ENCODE data around the gene SH3PXD2A. TPM values are rescaled to one million over a fixed set of nuclear protein-coding genes. Genes with fewer than 3 reads are reported as not detected.

The SH3PXD2A gene
- total and polyA plus RNA-seq, 5 donors from 2014 or later = 0.24 to 15.4 (median 0.47) TPM

DNA sequence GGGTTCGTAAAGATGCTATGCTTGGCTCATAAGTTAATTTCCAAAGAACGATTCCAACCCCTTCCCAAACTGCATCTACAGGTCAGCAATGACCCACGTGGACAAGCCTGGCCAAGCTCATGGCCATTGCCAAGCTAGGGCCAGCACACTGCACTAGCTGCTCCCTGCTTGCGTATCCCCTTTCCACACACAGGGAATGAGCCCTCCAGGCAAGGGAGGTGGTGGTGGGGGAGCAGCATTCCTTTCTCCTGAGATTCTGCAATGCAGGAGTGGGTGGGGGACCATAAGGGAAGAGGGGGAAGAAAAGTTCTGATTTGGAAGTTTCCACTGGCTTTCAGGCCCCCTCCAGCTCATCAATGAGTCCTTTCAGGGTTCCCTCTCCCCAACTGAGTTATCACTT lies 56.0 kb downstream of the SH3PXD2A start:
- Mint-ChIP-seq H3K4me3 (no peak overlapping the region), H3K27me3 (no peaks in the 10 kb centered on the region), H3K4me1 (peaks cover 11 to 37% (median 22%) of the 10 kb centered on the region in 4 donors), H3K36me3 (no peaks in the 10 kb centered on the region), H3K9me3 (no peaks in the 10 kb centered on the region), H3K27ac (peak overlapping the region; percentile 20 to 78 (median 56))
- no peak for DNase-seq
- ATAC-seq (ENCODE audit: low read depth in 2 of 2) = no peak
- no peak overlapping the region for H3K4me3 ChIP-seq (ENCODE audit: low read depth, low read length)
- H3K27me3 ChIP-seq (ENCODE audit: control insufficient read depth, insufficient read depth, low read length) = no peaks in the 10 kb centered on the region
- no peak overlapping the region for H3K27ac ChIP-seq (ENCODE audit: insufficient read depth, low read length, poor library complexity, severe bottlenecking)
- H3K4me1 ChIP-seq (ENCODE audit: control insufficient read depth, insufficient read depth, low read length, poor library complexity, severe bottlenecking) = peaks cover 26% of the 10 kb centered on the region
- no peaks in the 10 kb centered on the region for H3K9me3 ChIP-seq (ENCODE audit: control insufficient read depth in 2 of 2, low read length in 2 of 2)
- H3K36me3 ChIP-seq (ENCODE audit: control insufficient read depth, insufficient read depth, low read length) = no peaks in the 10 kb centered on the region

DNA sequence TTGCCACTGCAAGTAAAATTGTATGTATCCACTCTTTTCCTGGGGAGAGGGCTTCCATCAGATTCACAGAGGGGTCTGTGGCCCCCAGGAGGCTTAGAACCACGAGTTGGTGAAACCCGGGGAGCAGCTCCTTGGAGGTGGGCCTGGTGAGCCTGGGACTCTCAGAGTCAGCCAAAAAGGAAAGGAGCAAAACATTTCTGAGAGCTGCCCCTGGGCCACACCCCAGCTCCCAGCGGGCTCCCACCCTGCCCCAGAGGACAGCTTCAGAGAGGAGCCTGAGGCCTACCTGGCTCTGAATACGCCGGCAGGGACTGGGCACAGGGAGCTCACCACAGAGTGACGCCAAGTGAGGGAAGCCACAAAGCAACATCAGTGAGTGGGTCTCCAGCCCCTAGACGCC lies 56.9 kb downstream of the SH3PXD2A start:
- H3K36me3 Mint-ChIP-seq = peaks cover 4% of the 10 kb centered on the region
- Histone ChIP-seq H3K27me3 (ENCODE audit: control insufficient read depth, insufficient read depth, low read length) (no peaks in the 10 kb centered on the region), H3K27ac (ENCODE audit: insufficient read depth, low read length, poor library complexity, severe bottlenecking) (no peak overlapping the region), H3K9me3 (ENCODE audit: control insufficient read depth in 2 of 2, low read length in 2 of 2) (no peaks in the 10 kb centered on the region), H3K4me3 (ENCODE audit: low read depth, low read length) (no peak overlapping the region), H3K36me3 (ENCODE audit: control insufficient read depth, insufficient read depth, low read length) (no peaks in the 10 kb centered on the region), H3K4me1 (ENCODE audit: control insufficient read depth, insufficient read depth, low read length, poor library complexity, severe bottlenecking) (peaks cover 20% of the 10 kb centered on the region)
- H3K4me3 Mint-ChIP-seq = no peak overlapping the region
- DNase-seq (no peak), ATAC-seq (ENCODE audit: low read depth in 2 of 2) (no peak)
- H3K4me1 Mint-ChIP-seq = peaks cover 5 to 28% (median 15%) of the 10 kb centered on the region in 4 donors
- H3K27ac Mint-ChIP-seq = no peak overlapping the region
- no peaks in the 10 kb centered on the region for H3K9me3 Mint-ChIP-seq
- H3K27me3 Mint-ChIP-seq = no peaks in the 10 kb centered on the region

DNA sequence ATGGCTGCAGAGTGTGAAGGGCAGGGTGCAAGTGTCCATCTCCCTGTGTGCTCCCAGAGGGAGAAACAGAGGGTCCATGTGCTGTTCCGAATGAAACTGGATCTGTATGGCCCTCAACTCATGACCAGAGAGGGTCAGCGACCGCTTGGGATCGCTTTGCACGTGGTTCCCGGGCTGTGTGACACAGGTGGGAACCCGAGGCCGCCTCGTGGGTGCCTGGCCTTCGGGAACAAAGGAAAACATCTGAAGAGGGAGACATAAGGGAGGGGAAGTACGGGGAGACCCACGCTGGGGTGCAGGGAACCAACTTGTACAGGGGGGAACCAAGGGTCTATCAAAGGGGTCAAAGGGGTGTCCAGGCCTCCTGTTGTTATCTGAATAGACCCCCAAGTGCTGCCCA lies 57.5 kb downstream of the SH3PXD2A start:
- ATAC-seq (ENCODE audit: low read depth in 2 of 2) (no peak), DNase-seq (no peak)
- Histone ChIP-seq H3K27ac (ENCODE audit: insufficient read depth, low read length, poor library complexity, severe bottlenecking) (no peak overlapping the region), H3K4me1 (ENCODE audit: control insufficient read depth, insufficient read depth, low read length, poor library complexity, severe bottlenecking) (peaks cover 17% of the 10 kb centered on the region), H3K27me3 (ENCODE audit: control insufficient read depth, insufficient read depth, low read length) (no peaks in the 10 kb centered on the region), H3K36me3 (ENCODE audit: control insufficient read depth, insufficient read depth, low read length) (no peaks in the 10 kb centered on the region), H3K4me3 (ENCODE audit: low read depth, low read length) (no peak overlapping the region), H3K9me3 (ENCODE audit: control insufficient read depth in 2 of 2, low read length in 2 of 2) (no peaks in the 10 kb centered on the region)
- Mint-ChIP-seq H3K36me3 (peaks cover 4% of the 10 kb centered on the region), H3K4me3 (no peak overlapping the region), H3K27ac (peak overlapping the region in 1 of 3 donors; percentile 80), H3K27me3 (no peaks in the 10 kb centered on the region), H3K9me3 (no peaks in the 10 kb centered on the region), H3K4me1 (peaks cover 7 to 25% (median 12%) of the 10 kb centered on the region in 4 donors)

DNA sequence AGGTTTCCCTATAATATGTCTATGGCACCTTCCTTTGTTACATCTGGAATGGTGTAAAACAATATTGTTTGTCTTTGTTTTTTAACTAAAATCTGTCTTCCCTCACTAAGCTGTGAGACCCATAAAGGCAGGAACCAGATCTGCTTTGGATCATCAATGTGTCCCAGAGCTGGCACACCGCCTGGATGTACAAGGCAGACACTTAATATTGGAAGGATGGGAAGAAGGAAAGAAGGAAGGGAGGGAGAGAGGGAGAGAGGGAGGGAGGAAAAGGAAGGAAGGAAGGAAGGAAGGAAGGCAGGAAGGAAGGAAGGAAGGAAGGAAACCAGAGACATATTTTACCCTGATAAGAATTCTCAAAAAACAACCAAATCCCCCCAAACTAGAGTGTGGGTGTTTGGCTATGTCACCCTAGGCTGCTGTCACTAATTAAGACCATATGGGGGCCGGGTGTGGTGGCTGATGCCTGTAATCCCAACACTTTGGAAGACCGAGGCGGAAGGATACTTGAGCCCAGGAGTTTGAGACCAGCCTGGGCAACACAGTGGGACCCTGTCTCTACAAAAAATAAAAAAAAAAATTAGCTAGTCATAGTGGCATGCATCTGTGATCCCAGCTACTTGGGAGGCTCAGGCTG lies 59.6 kb downstream of the SH3PXD2A start:
- Mint-ChIP-seq H3K27me3 (no peaks in the 10 kb centered on the region), H3K36me3 (peaks cover 4% of the 10 kb centered on the region), H3K4me1 (peaks cover 10 to 22% (median 16%) of the 10 kb centered on the region in 4 donors), H3K9me3 (no peaks in the 10 kb centered on the region), H3K4me3 (no peak overlapping the region), H3K27ac (peak overlapping the region in 1 of 3 donors; percentile 53)
- no peaks in the 10 kb centered on the region for H3K27me3 ChIP-seq (ENCODE audit: control insufficient read depth, insufficient read depth, low read length)
- no peak overlapping the region for H3K4me3 ChIP-seq (ENCODE audit: low read depth, low read length)
- H3K36me3 ChIP-seq (ENCODE audit: control insufficient read depth, insufficient read depth, low read length) = no peaks in the 10 kb centered on the region
- ATAC-seq (ENCODE audit: low read depth in 2 of 2) (no peak), DNase-seq (no peak)
- peaks cover 11% of the 10 kb centered on the region for H3K4me1 ChIP-seq (ENCODE audit: control insufficient read depth, insufficient read depth, low read length, poor library complexity, severe bottlenecking)
- H3K9me3 ChIP-seq (ENCODE audit: control insufficient read depth in 2 of 2, low read length in 2 of 2) = no peaks in the 10 kb centered on the region
- H3K27ac ChIP-seq (ENCODE audit: insufficient read depth, low read length, poor library complexity, severe bottlenecking) = no peak overlapping the region

DNA sequence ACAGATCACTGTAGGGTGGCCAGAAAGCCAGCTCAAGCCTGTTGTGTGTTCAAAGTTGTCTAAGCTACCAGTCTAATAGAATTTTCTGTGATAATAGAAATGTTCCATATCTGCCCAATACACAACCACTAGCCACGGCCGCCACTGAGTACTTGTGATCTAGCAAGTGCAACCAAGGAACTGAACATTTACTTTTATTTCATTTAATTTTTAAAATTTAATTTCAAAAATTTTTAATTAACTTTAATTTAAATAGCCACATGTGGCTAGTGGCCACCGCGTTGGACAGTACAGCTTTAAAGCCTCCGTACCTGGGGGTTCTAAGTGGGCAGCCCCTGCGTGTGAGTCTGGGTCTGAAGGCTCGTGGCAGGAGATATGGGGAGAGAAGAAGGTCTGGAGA lies 60.4 kb downstream of the SH3PXD2A start:
- Histone ChIP-seq H3K27ac (ENCODE audit: insufficient read depth, low read length, poor library complexity, severe bottlenecking) (no peak overlapping the region), H3K36me3 (ENCODE audit: control insufficient read depth, insufficient read depth, low read length) (no peaks in the 10 kb centered on the region), H3K4me3 (ENCODE audit: low read depth, low read length) (no peak overlapping the region), H3K4me1 (ENCODE audit: control insufficient read depth, insufficient read depth, low read length, poor library complexity, severe bottlenecking) (peaks cover 3% of the 10 kb centered on the region), H3K9me3 (ENCODE audit: control insufficient read depth in 2 of 2, low read length in 2 of 2) (no peaks in the 10 kb centered on the region), H3K27me3 (ENCODE audit: control insufficient read depth, insufficient read depth, low read length) (no peaks in the 10 kb centered on the region)
- no peaks in the 10 kb centered on the region for H3K27me3 Mint-ChIP-seq
- H3K4me3 Mint-ChIP-seq = no peak overlapping the region
- peaks cover 4% of the 10 kb centered on the region for H3K36me3 Mint-ChIP-seq
- peak overlapping the region in 1 of 3 donors; percentile 26 for H3K27ac Mint-ChIP-seq
- DNase-seq (no peak), ATAC-seq (ENCODE audit: low read depth in 2 of 2) (no peak)
- peaks cover 9 to 16% (median 13%) of the 10 kb centered on the region in 4 donors for H3K4me1 Mint-ChIP-seq
- H3K9me3 Mint-ChIP-seq = no peaks in the 10 kb centered on the region

DNA sequence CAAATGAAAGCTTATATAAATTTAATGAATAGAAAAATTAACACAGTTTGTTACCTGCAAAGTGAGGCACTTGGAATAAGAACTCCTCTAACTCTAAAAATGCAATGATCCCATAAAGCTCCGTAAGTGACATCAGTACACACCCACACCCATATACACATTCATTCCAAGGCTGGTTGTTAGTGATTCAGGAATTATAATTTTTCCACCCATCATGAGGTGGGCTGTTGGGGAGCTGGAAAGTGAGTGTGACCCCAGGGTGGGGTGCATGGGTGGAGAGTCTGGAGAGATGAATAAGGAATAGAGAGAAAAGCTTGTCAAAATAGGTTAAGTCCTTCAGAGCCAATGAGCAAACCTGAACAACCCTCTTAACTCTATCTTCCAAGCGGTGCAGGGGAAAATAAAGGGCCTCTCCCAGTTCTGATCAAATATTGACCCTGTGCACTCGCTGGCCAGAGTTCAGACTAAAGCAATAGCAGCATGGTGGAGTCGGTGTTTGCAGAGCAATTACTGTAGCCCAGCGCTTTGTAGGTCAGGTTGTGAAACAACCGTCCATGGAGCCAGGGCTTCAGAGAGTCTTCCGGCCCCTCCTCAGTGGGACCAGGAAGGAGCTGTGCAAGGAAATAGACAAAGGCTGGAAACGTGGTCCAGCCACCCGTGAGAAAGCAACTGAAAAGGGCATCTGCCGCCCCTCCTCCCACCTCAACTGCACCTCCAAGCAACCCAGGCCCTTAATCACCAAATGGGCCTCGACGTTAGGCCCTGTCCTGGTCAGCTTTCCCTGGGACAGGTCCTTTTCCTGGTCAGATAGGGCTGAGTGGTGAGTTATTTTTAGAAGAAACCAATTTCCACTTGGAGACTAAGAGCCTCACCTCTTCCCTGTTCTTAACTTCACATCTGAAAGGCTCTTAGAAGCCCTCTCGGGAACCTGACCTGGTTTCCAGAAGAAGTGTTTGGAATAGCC lies 61.2 kb downstream of the SH3PXD2A start:
- peaks cover 8% of the 10 kb centered on the region for H3K4me1 ChIP-seq (ENCODE audit: control insufficient read depth, insufficient read depth, low read length, poor library complexity, severe bottlenecking)
- no peak overlapping the region for H3K4me3 ChIP-seq (ENCODE audit: low read depth, low read length)
- H3K27me3 Mint-ChIP-seq = no peaks in the 10 kb centered on the region
- no peak overlapping the region for H3K4me3 Mint-ChIP-seq
- H3K27ac Mint-ChIP-seq = peak overlapping the region in 1 of 3 donors; percentile 78
- no peaks in the 10 kb centered on the region for H3K9me3 Mint-ChIP-seq
- peaks cover 9 to 18% (median 14%) of the 10 kb centered on the region in 4 donors for H3K4me1 Mint-ChIP-seq
- H3K36me3 ChIP-seq (ENCODE audit: control insufficient read depth, insufficient read depth, low read length) = no peaks in the 10 kb centered on the region
- H3K9me3 ChIP-seq (ENCODE audit: control insufficient read depth in 2 of 2, low read length in 2 of 2) = no peaks in the 10 kb centered on the region
- H3K27ac ChIP-seq (ENCODE audit: insufficient read depth, low read length, poor library complexity, severe bottlenecking) = no peak overlapping the region
- no peak for DNase-seq
- ATAC-seq (ENCODE audit: low read depth in 2 of 2) = no peak
- peaks cover 4% of the 10 kb centered on the region for H3K36me3 Mint-ChIP-seq
- no peaks in the 10 kb centered on the region for H3K27me3 ChIP-seq (ENCODE audit: control insufficient read depth, insufficient read depth, low read length)

DNA sequence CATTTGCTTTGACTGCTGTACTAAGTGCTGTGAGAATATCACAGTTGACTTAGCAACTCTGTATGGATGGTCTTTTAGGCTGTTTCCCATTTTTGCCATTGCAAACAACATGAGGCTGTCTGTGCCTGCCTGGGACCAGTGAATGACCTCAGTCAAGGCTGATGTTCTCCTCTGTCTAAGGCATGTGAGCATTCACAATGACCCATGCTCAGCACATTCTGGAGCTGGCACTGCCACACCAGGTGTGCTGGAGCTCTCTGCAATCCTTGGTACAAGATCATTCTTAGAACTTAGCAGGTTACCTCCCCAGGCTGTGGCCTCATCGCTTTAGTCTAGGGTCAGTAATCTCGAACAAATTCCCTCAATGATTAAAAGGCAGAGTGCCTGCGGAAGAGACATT lies 61.9 kb downstream of the SH3PXD2A start:
- no peaks in the 10 kb centered on the region for H3K9me3 ChIP-seq (ENCODE audit: control insufficient read depth in 2 of 2, low read length in 2 of 2)
- H3K27me3 ChIP-seq (ENCODE audit: control insufficient read depth, insufficient read depth, low read length) = no peaks in the 10 kb centered on the region
- DNase-seq (no peak), ATAC-seq (ENCODE audit: low read depth in 2 of 2) (no peak)
- H3K4me1 Mint-ChIP-seq = peaks cover 9 to 20% (median 13%) of the 10 kb centered on the region in 4 donors
- H3K4me3 Mint-ChIP-seq = no peak overlapping the region
- H3K27me3 Mint-ChIP-seq = no peaks in the 10 kb centered on the region
- H3K4me1 ChIP-seq (ENCODE audit: control insufficient read depth, insufficient read depth, low read length, poor library complexity, severe bottlenecking) = peaks cover 8% of the 10 kb centered on the region
- H3K9me3 Mint-ChIP-seq = no peaks in the 10 kb centered on the region
- H3K27ac ChIP-seq (ENCODE audit: insufficient read depth, low read length, poor library complexity, severe bottlenecking) = no peak overlapping the region
- H3K4me3 ChIP-seq (ENCODE audit: low read depth, low read length) = no peak overlapping the region
- H3K36me3 ChIP-seq (ENCODE audit: control insufficient read depth, insufficient read depth, low read length) = no peaks in the 10 kb centered on the region
- H3K36me3 Mint-ChIP-seq = peaks cover 4% of the 10 kb centered on the region
- H3K27ac Mint-ChIP-seq = peak overlapping the region in 1 of 3 donors; percentile 78
